GM21825 (cell line): ENCODE measurements around the gene ZFYVE26.
"Not testable (repeated sequence)": the region's sequence is repeated elsewhere in the genome, so short reads cannot be mapped to it uniquely, and the experiment has no call there.

Source experiments
- ATAC-seq: cut with Tn5 transposase; IDR thresholded peaks from one replicate; pipeline ENCODE4 v1.9.1; 2021; ENCODE audit warnings: mild to moderate bottlenecking, moderate library complexity; ENCODE audit not compliant: unreplicated experiment

The ZFYVE26 gene

GRCh38 chr14:67717048-67717447 lies 99.3 kb downstream of the ZFYVE26 start:
- no peak for ATAC-seq

GRCh38 chr14:67710209-67710608 lies 106.2 kb downstream of the ZFYVE26 start:
- no peak for ATAC-seq

- not testable (repeated sequence) for ATAC-seq
Observed at GRCh38 chr14:67709796-67710195, 106.6 kb downstream of the ZFYVE26 start.

DNA sequence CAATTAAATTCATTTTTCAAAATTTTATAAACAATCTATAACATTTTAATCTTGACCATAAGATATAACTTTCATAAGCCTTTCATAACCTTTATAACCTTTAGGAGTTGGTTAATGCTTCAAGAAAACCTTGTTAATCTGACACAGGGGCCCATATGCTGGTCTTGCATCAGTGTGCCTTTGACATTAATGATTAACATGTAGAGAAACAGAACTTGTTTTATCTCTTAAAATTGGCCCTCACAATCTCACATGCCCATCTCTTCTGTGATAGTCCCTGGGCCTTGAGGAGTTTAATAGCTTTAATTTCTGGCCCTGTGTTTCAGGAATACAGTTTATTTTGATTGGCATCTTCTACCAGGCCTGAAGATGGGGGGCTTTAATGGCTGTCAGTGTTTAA lies 107.0 kb downstream of the ZFYVE26 start:
- ATAC-seq, result not testable (repeated sequence)

DNA sequence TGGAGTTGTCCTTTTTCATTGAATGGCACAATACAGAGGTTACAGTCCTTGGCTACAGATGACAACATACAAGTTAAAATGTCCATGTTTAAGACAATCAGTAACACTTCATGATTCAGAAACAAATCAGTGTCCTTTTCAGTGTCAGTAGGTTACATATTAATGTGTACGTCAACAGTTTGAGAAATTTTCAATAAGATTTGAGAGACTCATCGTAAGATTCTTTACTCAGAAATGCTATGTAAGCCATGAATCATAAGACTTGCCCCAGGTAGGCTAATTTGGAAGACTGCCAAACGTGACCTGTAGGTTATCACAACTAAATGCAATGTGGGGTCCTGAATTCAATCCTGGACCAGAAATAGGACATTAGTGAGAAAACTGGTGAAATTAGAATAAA lies 111.2 kb downstream of the ZFYVE26 start:
- ATAC-seq, result no peak

GRCh38 chr14:67704484-67705089 lies 111.8 kb downstream of the ZFYVE26 start:
- ATAC-seq, result no peak

DNA sequence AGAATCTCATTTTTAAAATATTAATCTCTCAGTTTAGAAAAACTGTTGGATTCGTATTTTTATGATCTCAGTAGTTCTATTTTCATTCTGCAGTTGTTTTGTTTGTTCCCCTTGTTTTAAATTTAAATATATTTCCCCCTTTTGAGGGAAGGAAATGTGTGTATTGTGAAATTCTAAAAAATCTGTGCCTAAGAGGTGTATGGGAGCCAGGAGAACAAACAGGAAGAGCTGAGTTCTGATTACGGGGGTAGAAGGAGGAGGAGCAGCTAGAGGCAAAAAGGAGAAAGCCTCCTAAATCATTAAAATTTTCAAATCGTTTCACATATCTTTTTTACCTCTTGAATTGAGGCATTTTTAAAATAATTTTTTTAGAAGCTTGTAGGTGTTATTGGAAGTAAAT lies 112.4 kb downstream of the ZFYVE26 start:
- ATAC-seq, result no peak

DNA sequence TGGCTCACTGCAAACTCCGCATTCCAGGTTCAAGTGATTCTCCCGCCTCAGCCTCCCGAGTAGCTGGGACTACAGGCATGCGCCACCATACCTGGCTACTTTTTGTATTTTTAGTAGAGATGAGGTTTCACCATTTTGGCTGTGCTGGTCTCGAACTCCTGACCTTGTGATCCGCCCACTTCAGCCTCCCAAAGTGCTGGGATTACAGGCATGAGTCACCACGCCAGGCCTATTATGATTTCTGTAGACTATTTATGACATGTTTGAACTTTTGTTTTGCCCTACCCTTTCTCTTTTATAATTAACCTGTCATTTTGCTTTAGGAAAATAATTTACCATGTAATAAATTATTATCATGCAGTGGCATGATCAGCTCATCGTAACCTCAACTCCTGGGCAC lies 114.9 kb downstream of the ZFYVE26 start, which contains the start of gene RDH12:
RDH12 (plus strand) TSS at position 395 of the 400 bp plus-strand sequence. CDS start 20,757 bp downstream, outside the sequence.
- not testable (repeated sequence) for ATAC-seq

GRCh38 chr14:67698179-67698578 lies 118.2 kb downstream of the ZFYVE26 start:
- no peak for ATAC-seq

GRCh38 chr14:67697006-67697405 lies 119.4 kb downstream of the ZFYVE26 start:
- ATAC-seq, result no peak
